ENCODE data around the gene ANKRD22. TPM values are rescaled to one million over a fixed set of nuclear protein-coding genes. Genes with fewer than 3 reads are reported as not detected.

Gene ANKRD22
- total and polyA plus RNA-seq, 2 donors (not counting 3 experiments of a cell fraction or from before 2014, with no cell fraction given): not detected

DNA sequence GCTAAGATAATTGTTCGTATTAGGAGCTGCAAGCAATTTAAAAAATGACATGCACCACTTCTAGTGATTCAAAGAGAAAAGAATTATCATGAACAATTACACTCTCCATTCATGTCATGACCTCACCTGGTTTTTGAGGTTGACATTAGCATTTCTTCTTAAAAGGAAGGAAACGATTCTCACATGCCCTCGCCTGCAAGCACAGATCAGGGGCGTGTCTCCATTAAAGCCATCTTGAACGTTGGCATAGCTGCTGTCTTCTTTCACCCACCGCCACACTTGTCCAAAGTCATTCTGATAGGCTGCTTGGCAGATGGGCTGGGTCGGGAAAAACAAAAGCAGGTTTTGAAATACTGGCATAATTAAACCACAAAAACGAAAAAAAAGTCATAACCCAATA is 19.9 kb downstream of the ANKRD22 start:
- H2AFZ ChIP-seq (ENCODE audit: low read depth, low read length): no peak overlapping the region
- intact Hi-C loops (cut with micrococcal nuclease): no loop called here
- TF ChIP-seq CTCF (IDR thresholded peaks at IDR 0.05; ENCODE audit: extremely low read depth in 1 of 2, insufficient read depth in 1 of 2, low read depth in 1 of 2, low read length in 2 of 2): no peak
- TF ChIP-seq FOS (IDR thresholded peaks at IDR 0.05; ENCODE audit: borderline replicate concordance, insufficient read depth, low read length): no peak
- no peak for TF ChIP-seq MAX (IDR thresholded peaks at IDR 0.05; ENCODE audit: insufficient read depth, insufficient read length)
- no peak for TF ChIP-seq JUN (IDR thresholded peaks at IDR 0.05; ENCODE audit: borderline replicate concordance, insufficient read depth, insufficient read length, low read depth)
- TF ChIP-seq POLR2AphosphoS5 (IDR thresholded peaks at IDR 0.05; ENCODE audit: insufficient read depth, low read depth, low read length): no peak
- no peak for TF ChIP-seq MYC (IDR thresholded peaks at IDR 0.05; ENCODE audit: low read depth, low read length)
- TF ChIP-seq GATA2 (IDR thresholded peaks at IDR 0.05; ENCODE audit: insufficient read depth, insufficient read length, low read depth, low read length): no peak
- no peak for TF ChIP-seq POLR2A (IDR thresholded peaks at IDR 0.05; ENCODE audit: low read depth, low read length)
- H3K79me2 ChIP-seq (ENCODE audit: control insufficient read depth, insufficient read depth, low read length): no peaks in the 10 kb centered on the region
- H3K9me1 ChIP-seq (replicated peaks; ENCODE audit: control insufficient read depth, extremely low read depth, insufficient read depth, low read length): no peaks in the 10 kb centered on the region
- H3K27ac ChIP-seq (ENCODE audit: insufficient read depth, low read depth, low read length): no peak overlapping the region
- H3K9me3 ChIP-seq (replicated peaks; ENCODE audit: control insufficient read depth, insufficient read depth, low read length): no peaks in the 10 kb centered on the region
- no peaks in the 10 kb centered on the region for H4K20me1 ChIP-seq (replicated peaks; ENCODE audit: control insufficient read depth, extremely low read depth, insufficient read depth, low read length)
- ChIA-PET POLR2A (no interaction called here), CTCF (interaction anchor here (0.9 to 5.3 kb wide), 4 partner anchors 102 to 267 kb away, joined by 3 to 26 read pairs (median 14); no protein-coding TSS in a partner anchor)
- dilution Hi-C loops (cut with MboI; ENCODE audit: extremely low pct_ligation_motif_present, low sequenced_read_pairs): no loop called here
- no peak for FAIRE-seq
- H3K9ac ChIP-seq (replicated peaks; ENCODE audit: extremely low read depth, insufficient read depth, low read length): no peak overlapping the region
- H3K4me1 ChIP-seq (ENCODE audit: control insufficient read depth, extremely low read depth, insufficient read depth, low read length): no peaks in the 10 kb centered on the region
- BruUV-seq (replicated peaks): no TSS peak
- H3K27me3 ChIP-seq (ENCODE audit: control insufficient read depth in 2 of 2, insufficient read depth in 2 of 2, low read length in 2 of 2): peaks cover 0 to 2% of the 10 kb centered on the region in 2 experiments
- DNase-seq (ENCODE audit: low read depth, low spot score): no peak
- no peak overlapping the region for H3K4me2 ChIP-seq (ENCODE audit: insufficient read depth, low read length)
- no peaks in the 10 kb centered on the region for H3K36me3 ChIP-seq (ENCODE audit: control insufficient read depth in 2 of 2, extremely low read depth in 1 of 2, insufficient read depth in 2 of 2, low read length in 2 of 2)
- H3K4me3 ChIP-seq (replicated peaks in 1 of 3; ENCODE audit: insufficient read depth in 1 of 3, low read depth in 1 of 3, low read length in 3 of 3): no peak overlapping the region
